ENCODE measurements around the gene SETD3. TPM values are rescaled to one million over a fixed set of nuclear protein-coding genes. Genes with fewer than 3 reads are reported as not detected.

SETD3 gene
- total and polyA plus RNA-seq, 2 of the 8 experiments (the other 6 are each of a cell fraction or from before 2014, with no cell fraction given), result 24.0 to 64.0 TPM

GRCh38 chr14:99476864-99477263 lies 3.8 kb downstream of the SETD3 start:
- Histone ChIP-seq H2AFZ (ENCODE audit: low read length) (no peak overlapping the region), H2BK20ac (ENCODE audit: low read length) (no peak overlapping the region), H4K20me1 (replicated peaks in 1 of 2; ENCODE audit: control insufficient read depth in 1 of 2, insufficient read depth in 2 of 2, low read length in 2 of 2) (peaks cover 2 to 14% of the 10 kb centered on the region in 2 experiments), H3K56ac (replicated peaks; ENCODE audit: insufficient read length, low read depth, low read length) (no peak overlapping the region), H2BK15ac (ENCODE audit: low read length) (no peak overlapping the region), H3K18ac (ENCODE audit: extremely low read depth, low read length) (no peak overlapping the region), H3K79me2 (ENCODE audit: control insufficient read depth in 1 of 2, insufficient read depth in 2 of 2, low read length in 2 of 2) (peaks cover 13 to 83% of the 10 kb centered on the region in 2 experiments), H2AK5ac (ENCODE audit: low read depth, low read length) (no peak overlapping the region), H3K4me3 (ENCODE audit: extremely low read depth in 1 of 4, insufficient read depth in 2 of 4, low read depth in 3 of 4, low read length in 4 of 4) (no peak overlapping the region), H3K36me3 (ENCODE audit: control insufficient read depth in 2 of 4, insufficient read depth in 4 of 4, low read length in 3 of 4) (no peaks in the 10 kb centered on the region), H3K4me2 (ENCODE audit: insufficient read depth in 1 of 2, low read depth in 2 of 2, low read length in 2 of 2) (no peak overlapping the region), H3K9ac (replicated peaks in 1 of 4; ENCODE audit: extremely low read depth in 1 of 4, low read depth in 3 of 4, low read length in 3 of 4) (no peak overlapping the region), H4K5ac (ENCODE audit: insufficient read length, low read depth, low read length) (no peak overlapping the region), H3K27me3 (replicated peaks in 1 of 4; ENCODE audit: control insufficient read depth in 3 of 4, extremely low read depth in 1 of 4, insufficient read depth in 3 of 4, low read length in 3 of 4) (no peaks in the 10 kb centered on the region), H3K79me1 (ENCODE audit: low read depth, low read length) (peaks cover 2% of the 10 kb centered on the region; the same call in 1 of the 2 replicates), H2BK5ac (ENCODE audit: low read depth, low read length) (no peak overlapping the region), H4K8ac (ENCODE audit: extremely low read depth, insufficient read depth, low read length) (no peak overlapping the region), H3K9me3 (ENCODE audit: insufficient read depth in 2 of 2, low read depth in 1 of 2, low read length in 1 of 2) (no peaks in the 10 kb centered on the region), H3K23ac (ENCODE audit: insufficient read length) (no peak overlapping the region), H3K4me1 (replicated peaks in 1 of 4; ENCODE audit: control insufficient read depth in 3 of 4, insufficient read depth in 4 of 4, low read length in 3 of 4) (peaks cover 0 to 10% (median 2%) of the 10 kb centered on the region in 4 experiments; a peak in 5 of 7 replicates), H2BK12ac (ENCODE audit: low read depth, low read length) (no peak overlapping the region), H3K4ac (replicated peaks; ENCODE audit: insufficient read length, low read depth, low read length) (no peak overlapping the region), H4K91ac (replicated peaks; ENCODE audit: insufficient read length, low read length) (no peak overlapping the region), H3K27ac (ENCODE audit: low read depth, low read length) (no peak overlapping the region), H3K14ac (ENCODE audit: insufficient read length) (no peak overlapping the region), H3K23me2 (ENCODE audit: low read depth, low read length) (peaks cover 4% of the 10 kb centered on the region), H2BK120ac (replicated peaks; ENCODE audit: low read depth, low read length) (no peak overlapping the region)
- DNase-seq (ENCODE audit: low read depth in 1 of 2, low spot score in 2 of 2), result no peak
- 90% methylated on average over 1 of the region's 1 CpG; no CpG with 5 or more reads in 1 of the 2 experiments for WGBS, 2 experiments (ENCODE audit: extremely low coverage in 1 of 2, insufficient coverage in 1 of 2, insufficient read length in 1 of 2, insufficient replicate concordance in 2 of 2, low coverage in 1 of 2, low lambda C conversion rate in 2 of 2, missing lambda C conversion rate in 1 of 2)
- CTCF ChIA-PET (ENCODE audit: partially characterized antibody), result interaction anchor here (0.6 to 2.4 kb wide), 3 partner anchors 15 to 122 kb away, joined by 4 to 19 read pairs (median 4); no protein-coding TSS in a partner anchor
- POLR2A ChIA-PET (ENCODE audit: partially characterized antibody), result no interaction called here
- TF ChIP-seq BCL11A (IDR thresholded peaks at IDR 0.05; ENCODE audit: low read depth in 2 of 2, low read length in 2 of 2), result no peak
- no peak for TF ChIP-seq HDAC6 (IDR thresholded peaks at IDR 0.05; ENCODE audit: low read depth, low read length)
- TF ChIP-seq, protein P1, sequence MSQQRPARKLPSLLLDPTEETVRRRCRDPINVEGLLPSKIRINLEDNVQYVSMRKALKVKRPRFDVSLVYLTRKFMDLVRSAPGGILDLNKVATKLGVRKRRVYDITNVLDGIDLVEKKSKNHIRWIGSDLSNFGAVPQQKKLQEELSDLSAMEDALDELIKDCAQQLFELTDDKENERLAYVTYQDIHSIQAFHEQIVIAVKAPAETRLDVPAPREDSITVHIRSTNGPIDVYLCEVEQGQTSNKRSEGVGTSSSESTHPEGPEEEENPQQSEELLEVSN (IDR thresholded peaks at IDR 0.05), result no peak
- no peak for TF ChIP-seq SUZ12 (IDR thresholded peaks at IDR 0.05; ENCODE audit: low read length)
- TF ChIP-seq JUND (IDR thresholded peaks at IDR 0.05; ENCODE audit: low read length), result no peak
- TF ChIP-seq SIRT6 (IDR thresholded peaks at IDR 0.05; ENCODE audit: low read length), result no peak
- TF ChIP-seq EGR1 (IDR thresholded peaks at IDR 0.05; ENCODE audit: borderline replicate concordance, low read depth, low read length), result no peak
- no peak for TF ChIP-seq RXRA (IDR thresholded peaks at IDR 0.05; ENCODE audit: insufficient read depth, low read depth, low read length)
- no peak for TF ChIP-seq GTF2F1 (IDR thresholded peaks at IDR 0.05; ENCODE audit: borderline replicate concordance, low read depth, low read length)
- TF ChIP-seq GABPA (IDR thresholded peaks at IDR 0.05; ENCODE audit: borderline replicate concordance, insufficient read depth, low read length), result no peak
- FAIRE-seq, result no peak

All from H1 (cell line).